NT2/D1 (cell line): ENCODE data around the gene CTSK.

ENCODE experiments used
- SUZ12 ChIP-seq: IDR thresholded peaks from 2 replicates; pipeline ENCODE4 v1.6.1; 2011; ENCODE audit not compliant: insufficient read length, insufficient read depth; ENCODE audit errors: extremely low read depth
- YY1 ChIP-seq: IDR thresholded peaks from 2 replicates; pipeline ENCODE4 v1.6.1; 2011; ENCODE audit not compliant: insufficient read length, insufficient read depth
- ZNF274 ChIP-seq: IDR thresholded peaks from 2 replicates; pipeline ENCODE4 v1.6.1; 2011; ENCODE audit warnings: mild to moderate bottlenecking, low read depth, low read length

DNA sequence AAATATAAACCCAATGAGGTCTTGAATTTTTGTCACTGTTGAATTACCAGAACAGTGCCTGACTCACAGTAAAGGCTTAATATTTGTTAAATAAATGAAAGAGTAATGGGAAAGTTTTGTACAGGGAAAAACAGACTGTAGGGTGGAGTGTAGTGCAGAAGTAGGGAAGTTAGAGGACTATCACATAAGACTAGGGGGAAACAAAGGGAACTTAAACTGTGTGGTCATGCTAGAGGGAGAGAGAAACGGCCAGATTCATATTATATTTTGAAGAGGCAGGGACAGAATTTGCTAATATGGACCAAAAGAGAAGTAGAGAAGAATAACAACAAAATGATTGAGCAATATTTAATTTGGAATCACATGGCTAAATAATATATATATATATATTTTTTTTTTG is 14.8 kb downstream of the CTSK start:
- TF ChIP-seq YY1 (no peak), ZNF274 (no peak), SUZ12 (no peak)
